Activated T-cell treated with anti-CD3 and anti-CD28 coated beads, Interleukin-2, amount 50 U/mL, for 1 hour (primary cell): ENCODE data around the gene RPUSD1.

Experiments used
- DNase-seq: peaks from one replicate; pipeline ENCODE4 v3.0.0-alpha.2; 2020

The RPUSD1 gene

GRCh38 chr16:797686-798085 lies 9.5 kb upstream of the RPUSD1 start:
- DNase-seq = no peak

DNA sequence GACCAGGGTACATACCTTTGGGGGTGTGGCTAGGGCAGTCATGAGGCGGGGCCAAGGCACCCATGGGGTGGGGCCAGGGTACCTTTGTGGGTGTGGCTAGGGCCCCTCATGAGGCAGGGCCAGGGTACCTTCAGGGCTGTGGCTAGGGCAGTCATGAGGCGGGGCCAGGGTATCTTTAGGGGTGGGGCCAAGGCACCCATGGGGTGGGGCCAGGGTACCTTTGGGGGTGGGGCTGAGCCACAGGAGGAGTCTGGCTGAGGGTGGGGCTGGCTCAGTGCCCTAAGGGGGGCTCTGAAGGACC lies 8.9 kb upstream of the RPUSD1 start:
- DNase-seq = no peak

- DNase-seq = no peak
Observed at GRCh38 chr16:796296-797119, 8.3 kb upstream of the RPUSD1 start.

DNA sequence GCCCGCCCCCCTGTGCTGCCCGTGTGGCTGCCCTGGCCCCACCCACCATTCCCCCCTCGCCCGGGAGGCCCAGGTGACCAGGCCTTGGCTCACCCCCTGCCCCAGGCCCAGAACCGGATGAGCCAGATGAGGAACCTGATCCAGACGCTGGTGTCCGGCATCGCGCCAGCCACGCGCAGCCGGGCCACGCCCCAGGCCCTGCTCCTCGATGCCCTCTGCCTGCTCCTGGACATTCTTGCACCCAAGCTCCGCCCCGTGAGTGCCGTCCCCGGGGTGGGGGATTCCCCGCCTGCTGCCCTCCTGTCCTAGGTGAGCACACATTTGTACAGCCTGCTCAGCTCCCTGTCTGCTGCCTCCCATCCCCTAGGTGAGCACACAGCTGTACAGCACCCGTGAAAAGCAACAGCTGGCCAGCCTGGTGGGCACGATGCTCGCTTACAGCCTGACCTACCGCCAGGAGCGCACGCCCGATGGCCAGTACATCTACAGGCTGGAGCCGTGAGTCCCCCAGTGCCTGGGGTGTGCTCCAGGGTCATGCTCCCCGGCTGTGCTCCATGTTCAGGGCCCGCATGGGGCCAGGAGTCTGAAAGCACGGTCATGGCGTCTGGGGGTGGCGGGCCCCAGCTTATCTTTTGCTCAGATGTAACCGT lies 7.5 kb upstream of the RPUSD1 start:
- no peak for DNase-seq

DNA sequence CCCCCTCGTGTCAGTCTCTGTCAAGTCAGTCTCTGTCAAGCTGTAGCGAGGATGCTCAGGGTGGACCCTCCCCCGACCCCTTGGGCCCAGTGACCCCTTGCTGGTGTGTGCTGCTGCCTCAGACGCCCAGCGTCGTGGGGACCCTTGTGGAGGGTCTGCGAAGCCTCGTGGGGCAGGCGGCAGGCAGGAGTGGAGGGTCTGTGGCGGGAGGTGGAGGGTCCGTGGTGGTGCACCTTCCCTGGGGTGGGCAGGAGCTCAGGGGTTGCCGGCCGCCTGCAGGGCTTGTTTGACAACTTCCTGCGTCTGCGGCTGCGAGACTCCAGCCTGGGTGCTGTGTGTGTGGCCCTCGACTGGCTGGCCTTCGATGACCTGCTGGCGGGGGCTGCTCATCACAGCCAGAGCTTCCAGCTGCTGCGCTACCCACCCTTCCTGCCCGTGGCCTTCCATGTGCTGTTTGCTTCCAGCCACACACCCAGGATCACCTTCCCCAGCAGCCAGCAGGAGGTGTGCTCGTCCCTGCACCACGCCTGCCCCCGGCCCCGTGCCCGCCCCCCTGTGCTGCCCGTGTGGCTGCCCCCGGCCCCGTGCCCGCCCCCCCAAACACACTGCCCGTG lies 6.8 kb upstream of the RPUSD1 start:
- no peak for DNase-seq

DNA sequence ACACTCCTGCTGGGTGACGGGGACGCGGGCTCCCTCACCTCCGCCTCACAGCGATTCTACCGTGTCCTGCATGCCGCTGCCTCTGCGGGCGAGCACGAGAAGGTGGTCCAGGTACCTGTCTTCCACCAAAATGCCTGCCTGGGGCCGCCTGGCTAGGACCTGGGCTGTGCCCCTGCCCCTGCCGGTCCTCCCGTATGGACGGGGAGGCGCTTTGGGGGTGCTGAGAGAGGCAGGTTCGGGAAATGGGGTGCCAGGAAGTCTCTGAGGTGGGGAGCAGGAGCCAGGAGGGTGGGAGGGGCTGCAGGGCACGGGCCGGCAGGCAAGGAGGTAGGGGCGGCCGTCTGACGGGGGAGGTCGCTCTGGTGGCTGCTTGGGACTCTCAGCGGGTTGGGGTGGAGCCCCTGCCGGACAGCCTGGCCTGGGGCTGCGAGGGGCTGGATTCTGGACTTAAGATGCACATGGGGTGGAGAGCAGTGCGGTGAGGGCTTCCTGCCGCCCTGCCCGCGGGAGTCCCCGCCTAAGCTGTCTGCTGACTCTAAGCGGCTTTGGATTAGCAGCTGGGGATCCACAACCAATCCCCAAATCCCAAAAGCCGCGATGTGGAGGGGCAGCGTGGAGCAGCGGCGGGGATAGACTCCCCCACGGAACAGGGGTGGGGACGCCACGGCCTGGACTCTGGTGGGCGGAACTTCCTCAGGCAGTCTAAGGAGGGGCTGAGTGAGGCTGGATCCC lies 6.1 kb upstream of the RPUSD1 start:
- DNase-seq = no peak

DNA sequence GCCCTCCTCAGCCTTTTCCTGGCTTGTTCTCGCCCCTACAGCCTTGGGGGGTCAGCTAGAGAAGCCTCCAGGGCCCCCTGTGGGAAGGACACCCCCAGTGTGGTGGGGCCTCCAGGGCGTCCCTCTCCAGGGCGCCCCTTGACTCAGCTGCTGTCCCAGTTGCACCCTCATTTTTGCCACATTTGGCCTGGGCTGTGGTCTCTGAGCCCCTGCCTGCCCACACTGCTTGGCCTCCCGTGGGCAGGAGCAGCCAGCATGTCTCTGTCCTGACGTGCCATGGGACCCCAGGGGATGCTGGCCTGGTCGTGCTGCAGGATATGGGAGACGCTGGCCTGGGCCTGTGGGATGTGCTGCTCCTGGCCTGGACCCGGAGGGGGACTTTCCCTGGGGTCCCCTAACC lies 5.2 kb upstream of the RPUSD1 start:
- no peak for DNase-seq

GRCh38 chr16:792221-792995 lies 4.2 kb upstream of the RPUSD1 start:
- DNase-seq = no peak

GRCh38 chr16:791131-791530 lies 3.0 kb upstream of the RPUSD1 start:
- DNase-seq = no peak

- no peak for DNase-seq
Observed at GRCh38 chr16:790086-790485, 1.9 kb upstream of the RPUSD1 start.

GRCh38 chr16:789191-789850 lies 1.1 kb upstream of the RPUSD1 start:
- no peak for DNase-seq

DNA sequence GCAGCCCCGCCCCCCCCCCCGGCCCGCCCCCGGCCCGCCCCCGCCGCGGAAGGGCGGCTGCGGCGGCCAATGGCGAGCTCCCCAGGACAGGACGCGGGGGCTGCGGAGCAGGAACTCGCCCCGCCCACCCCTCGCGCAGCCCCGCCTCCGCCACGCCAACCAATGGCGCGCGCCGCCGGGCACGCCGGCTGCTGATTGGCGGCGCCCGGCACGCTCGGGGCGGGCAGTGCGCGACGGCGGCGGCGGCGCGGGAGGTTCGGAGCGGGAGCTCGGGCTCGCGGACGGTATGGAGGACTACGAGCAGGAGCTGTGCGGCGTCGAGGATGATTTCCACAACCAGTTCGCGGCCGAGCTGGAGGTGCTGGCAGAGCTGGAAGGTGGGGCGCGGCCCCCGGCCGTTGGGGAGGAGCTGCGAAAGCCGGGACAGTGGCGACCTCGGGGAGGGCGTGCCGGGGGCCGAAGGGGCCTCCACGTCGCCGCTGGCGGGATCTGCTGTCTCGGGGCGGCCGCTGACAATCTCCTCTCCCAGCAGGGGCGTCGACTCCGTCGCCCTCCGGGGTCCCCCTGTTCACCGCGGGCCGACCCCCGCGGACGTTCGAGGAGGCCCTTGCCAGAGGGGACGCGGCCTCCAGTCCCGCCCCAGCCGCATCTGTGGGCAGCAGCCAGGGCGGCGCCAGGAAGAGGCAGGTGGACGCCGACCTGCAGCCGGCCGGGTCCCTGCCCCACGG lies 382 bp upstream of the RPUSD1 start, which contains the start of gene CHTF18:
Gene CHTF18, plus strand, starts transcription at position 222 of the 728 bp plus-strand sequence. Its CDS starts 65 bp downstream, at position 287.
- DNase-seq = peak; percentile 96

DNA sequence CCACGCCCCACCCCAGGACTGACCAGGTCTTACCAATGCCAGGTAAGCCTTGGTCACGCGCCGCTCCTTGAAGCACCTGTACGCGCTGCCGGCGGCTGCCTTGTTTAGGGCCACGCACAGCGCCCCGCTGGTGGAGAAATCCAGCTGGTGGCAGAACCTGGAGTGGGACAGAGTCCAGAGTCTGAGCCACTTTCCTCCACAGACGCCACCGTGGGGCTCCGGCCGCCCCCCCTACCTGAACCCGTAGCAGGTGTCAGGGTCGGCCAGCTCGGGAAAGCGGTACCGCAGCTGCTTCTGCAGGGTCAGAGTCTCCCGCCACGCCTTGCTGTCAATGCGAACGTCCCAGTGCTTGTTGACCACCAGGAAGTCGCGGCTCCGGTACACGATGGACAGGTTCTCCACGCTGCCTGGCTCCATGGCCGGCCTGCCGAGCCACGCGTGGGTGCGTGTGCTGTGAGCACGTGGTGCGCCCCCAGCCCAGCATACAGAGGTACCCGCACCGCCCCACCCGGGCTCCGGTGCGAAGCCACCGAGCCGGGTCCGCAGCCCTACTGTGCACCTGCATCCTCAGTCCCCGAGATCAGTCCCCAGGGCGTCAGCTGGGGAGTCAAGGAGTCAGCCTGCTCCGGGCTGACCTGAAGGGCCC lies 737 bp downstream of the RPUSD1 start:
- no peak for DNase-seq

- peak; percentile 82 for DNase-seq
Observed at GRCh38 chr16:785563-786535, 2.3 kb downstream of the RPUSD1 start.

DNA sequence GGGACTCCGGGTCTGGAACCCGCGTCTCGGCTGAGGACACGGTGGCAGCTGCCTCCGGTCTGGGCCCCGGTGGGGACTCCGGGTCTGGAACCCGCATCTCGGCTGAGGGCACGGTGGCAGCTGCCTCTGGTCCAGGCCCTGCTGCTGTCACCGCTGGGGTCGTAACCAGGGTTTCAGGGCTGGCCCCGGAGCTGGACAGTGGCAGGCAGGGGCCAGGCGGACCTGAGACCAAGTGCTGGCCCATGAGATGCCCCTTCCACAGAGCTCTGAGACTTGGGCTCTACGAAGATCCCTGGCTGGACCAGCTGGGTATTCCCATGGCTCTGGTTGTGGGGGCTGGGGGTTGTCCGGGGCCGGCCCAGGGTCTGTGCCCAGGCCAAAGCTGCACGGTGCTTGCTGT lies 3.8 kb downstream of the RPUSD1 start:
- no peak for DNase-seq

DNA sequence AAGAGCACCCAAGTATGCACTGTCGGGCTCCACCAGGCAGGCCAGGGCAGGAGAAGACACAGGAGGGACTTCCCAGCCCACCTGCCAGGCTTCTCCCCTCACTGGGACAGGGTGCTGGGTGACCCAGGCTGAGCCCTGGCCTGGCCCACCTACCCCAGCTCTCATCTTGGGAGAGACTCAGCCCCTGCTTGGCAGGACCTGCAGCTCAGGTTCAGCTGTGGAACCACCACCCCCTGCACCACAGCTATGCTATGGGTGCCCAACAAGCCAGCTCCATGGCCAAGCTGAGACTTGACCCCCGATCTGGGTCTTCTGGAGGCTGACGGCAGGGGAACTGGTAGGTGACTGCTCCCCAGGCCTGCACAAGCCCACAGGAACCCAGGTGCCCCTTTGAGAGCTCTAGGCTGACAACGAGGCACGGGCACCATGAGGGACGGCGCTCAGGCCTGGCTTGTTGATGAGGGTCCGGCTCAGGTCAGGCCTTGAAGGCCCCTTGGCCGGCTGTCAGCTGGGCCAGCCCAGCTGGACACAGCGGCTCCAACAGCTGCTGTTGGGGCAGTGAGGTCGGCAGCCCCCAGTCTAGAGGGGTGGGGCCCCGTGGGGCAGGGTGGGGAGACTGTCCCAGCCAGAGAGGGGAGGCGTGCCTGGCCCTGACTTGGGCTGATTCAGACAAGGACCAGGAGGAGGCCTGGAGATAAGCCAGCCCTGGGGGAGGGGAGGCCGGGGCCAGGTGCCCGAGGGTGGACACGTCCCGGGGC lies 4.6 kb downstream of the RPUSD1 start:
- DNase-seq = no peak

DNA sequence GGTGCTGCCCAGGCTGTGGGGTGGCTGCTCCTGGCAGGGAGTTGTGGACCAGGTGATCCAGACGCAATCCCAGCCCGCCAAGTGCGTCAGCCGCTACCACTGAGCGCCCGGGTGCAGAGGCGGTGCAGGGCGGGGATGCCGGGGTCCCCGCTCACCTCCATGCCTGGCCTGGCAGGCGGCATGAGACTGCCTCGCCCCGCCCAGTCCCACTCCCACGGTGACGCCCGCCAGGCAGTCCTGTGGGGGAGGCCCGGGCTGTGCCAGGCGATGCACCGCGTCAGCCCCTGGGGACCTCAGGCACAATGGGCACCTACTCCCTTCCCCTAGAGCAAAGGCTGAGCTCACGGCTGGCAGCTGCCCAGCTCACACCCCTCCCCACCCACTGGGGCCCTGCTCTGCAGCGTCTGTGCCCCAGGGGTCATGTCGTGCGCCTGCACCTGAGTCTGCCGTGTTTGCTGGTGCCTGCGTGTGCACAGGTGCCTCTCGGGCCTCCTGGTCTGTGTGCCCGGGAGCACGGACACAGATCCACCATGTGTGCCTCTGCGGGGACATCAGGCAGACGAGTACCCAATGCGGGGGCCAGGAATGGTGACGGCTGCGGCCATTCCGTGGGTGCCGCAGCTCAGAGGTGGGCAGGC lies 5.3 kb downstream of the RPUSD1 start:
- no peak for DNase-seq

- no peak for DNase-seq
Observed at GRCh38 chr16:782258-782657, 5.9 kb downstream of the RPUSD1 start.
